GM18858 (cell line): ENCODE results near the gene FNIP2.
"Not testable (repeated sequence)": the region's sequence is repeated elsewhere in the genome, so short reads cannot be mapped to it uniquely, and the experiment has no call there.

Experiments used
- ATAC-seq: cut with Tn5 transposase; IDR thresholded peaks from one replicate; pipeline ENCODE4 v1.9.1; 2021; ENCODE audit not compliant: unreplicated experiment

FNIP2 gene

DNA sequence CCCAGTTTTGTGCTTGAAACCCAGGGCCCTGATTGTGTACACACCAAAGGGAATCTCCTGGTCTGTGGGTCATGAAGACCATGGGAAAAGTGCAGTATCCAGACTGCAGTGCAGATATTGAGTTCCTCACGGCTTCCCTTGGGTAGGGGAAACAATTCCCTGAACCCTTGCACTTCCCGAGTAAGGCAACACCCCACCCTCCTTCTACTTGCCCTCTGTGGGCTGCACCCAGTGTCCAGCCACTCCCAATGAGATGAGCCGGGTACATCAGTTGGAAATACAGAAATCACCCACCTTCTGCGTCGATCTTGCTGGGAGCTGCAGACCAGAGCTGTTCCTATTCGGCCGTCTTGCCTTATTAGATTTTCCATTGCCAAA, 134.2 kb downstream of the FNIP2 start:
- no peak for ATAC-seq

- ATAC-seq, result no peak
Measured at GRCh38 chr4:158903472-158904043, 134.7 kb downstream of the FNIP2 start.

- no peak for ATAC-seq
Measured at GRCh38 chr4:158904815-158905214, 136.0 kb downstream of the FNIP2 start.

DNA sequence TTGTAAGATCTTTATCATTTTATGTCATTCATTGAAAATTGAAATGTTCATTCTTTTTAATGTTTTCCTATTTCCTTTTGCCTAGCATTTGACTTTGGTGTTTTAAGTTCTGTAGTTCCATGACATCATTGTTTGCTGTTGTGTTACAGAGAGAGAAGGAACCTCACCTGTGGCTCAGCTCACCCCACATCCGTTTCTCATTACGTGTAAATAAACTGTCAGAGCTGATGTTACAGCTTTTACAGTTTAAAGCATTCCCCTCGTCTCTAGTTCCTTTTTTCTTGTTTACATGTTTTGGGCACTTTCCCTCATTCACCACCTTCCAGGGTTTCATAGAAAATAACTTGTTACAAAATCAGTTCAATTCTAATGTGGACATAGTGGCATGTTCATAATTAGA, 137.2 kb downstream of the FNIP2 start:
- ATAC-seq, result peak; percentile 78

- ATAC-seq, result no peak
Measured at GRCh38 chr4:158912390-158912789, 143.6 kb downstream of the FNIP2 start.

GRCh38 chr4:158912806-158913205, 144.0 kb downstream of the FNIP2 start:
- ATAC-seq, result no peak

DNA sequence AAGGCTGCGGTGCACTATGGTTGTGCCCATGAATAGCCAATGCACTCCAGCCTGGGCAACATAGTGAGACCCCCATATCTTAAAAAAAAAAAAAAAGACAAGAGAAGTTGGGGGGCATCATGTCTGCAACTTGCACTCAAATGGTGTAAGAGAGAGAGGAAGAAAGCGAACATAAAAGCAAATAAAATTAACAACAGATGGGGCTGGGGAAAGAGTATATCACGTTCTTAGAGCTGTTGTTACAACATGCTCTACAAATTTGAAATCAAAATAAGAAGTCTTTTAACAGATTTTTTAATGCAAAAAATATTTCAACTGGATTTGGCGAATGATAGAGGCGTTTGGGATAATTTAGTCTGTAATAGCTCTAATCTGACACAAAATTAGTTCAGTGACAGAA, 144.9 kb downstream of the FNIP2 start:
- ATAC-seq, result no peak

- ATAC-seq, result no peak
Measured at GRCh38 chr4:158914218-158914617, 145.4 kb downstream of the FNIP2 start.

GRCh38 chr4:158915683-158916241, 146.9 kb downstream of the FNIP2 start:
- no peak for ATAC-seq

DNA sequence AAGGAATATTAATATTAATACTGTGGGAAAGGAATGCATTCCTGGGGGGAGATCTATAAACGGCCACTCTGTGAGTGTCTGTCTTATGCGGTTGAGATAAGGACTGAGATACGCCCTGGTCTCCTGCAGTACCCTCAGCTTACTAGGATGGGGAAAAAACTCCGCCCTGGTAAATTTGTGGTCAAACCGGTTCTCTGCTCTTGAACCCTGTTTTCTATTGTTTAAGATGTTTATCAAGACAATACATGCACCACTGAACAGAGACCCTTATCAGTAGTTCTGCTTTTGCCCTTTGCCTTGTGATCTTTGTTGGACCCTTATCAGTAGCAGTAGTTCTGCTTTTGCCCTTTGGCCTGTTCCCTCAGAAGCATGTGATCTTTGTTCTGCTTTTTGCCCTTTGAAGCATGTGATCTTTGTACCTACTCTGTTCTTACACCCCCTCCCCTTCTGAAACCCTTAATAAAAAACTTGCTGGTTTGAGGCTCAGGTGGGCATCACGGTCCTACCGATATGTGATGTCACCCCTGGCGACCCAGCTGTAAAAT, 151.7 kb downstream of the FNIP2 start:
- not testable (repeated sequence) for ATAC-seq

DNA sequence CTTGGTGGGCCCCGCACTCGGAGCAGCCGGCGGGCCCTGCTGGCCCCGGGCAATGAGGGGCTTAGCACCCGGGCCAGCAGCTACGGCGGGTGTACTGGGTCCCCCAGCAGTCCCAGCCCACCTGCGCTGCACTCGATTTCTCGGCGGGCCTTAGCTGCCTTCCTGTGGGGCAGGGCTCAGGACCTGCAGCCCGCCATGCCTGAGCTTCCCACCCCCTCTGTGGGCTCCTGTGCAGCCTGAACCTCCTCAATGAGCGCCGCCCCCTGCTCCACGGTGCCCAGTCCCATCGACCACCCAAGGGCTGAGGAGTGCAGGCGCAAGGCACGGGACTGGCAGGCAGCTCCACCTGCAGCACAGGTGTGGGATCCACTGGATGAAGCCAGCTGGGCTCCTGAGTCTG, 158.9 kb downstream of the FNIP2 start:
- ATAC-seq, result not testable (repeated sequence)

DNA sequence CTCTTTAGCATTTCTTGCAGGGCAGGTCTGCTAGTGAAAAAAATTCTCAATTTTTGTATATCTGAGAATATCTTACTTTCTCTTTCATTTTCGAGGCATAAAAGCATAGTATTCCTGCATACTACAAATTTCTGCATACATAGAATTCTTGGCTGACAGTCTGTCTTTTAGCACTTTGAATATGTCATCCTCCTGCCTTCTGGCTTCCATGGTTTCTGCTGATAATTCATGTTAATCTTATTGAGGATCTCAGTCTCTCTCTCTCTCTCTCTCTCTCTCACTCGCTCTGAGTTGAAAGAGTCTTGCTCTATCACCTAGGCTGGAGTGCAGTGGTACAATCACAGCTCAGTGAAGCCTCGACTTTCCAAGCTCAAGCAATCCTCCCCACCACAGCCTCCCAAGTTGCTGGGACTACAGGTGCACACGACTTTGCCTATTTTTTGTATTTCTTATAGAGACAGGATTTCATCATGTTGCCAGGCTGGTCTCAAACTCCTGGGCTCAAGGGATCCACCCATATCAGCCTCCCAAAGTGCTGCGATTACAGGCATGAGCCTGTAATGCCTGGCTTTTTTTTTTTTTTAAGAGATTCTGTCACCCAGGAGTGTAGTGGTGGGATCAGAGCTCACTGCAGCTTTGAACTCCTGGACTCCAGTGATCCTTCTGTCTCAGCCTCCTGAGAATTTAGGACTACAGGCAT, 161.3 kb downstream of the FNIP2 start:
- no peak for ATAC-seq

DNA sequence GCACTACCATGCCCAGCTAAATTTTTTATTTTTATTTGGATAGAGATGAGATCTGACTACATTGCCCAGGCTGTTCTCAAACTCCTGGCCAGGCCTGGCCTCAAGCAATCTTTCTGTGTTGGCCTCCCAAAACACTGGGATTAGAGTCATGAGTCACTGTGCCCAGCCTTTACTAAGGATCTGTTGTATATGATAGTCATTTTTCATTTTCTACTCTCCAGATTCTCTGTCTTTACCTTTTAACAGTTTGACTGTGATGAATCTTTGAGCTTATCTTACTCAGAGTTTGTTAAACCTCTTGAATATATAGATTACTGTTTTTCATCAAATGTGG, 161.8 kb downstream of the FNIP2 start:
- ATAC-seq, result no peak

- no peak for ATAC-seq
Measured at GRCh38 chr4:158933236-158933635, 164.4 kb downstream of the FNIP2 start.

- no peak for ATAC-seq
Measured at GRCh38 chr4:158934996-158935669, 166.3 kb downstream of the FNIP2 start.

DNA sequence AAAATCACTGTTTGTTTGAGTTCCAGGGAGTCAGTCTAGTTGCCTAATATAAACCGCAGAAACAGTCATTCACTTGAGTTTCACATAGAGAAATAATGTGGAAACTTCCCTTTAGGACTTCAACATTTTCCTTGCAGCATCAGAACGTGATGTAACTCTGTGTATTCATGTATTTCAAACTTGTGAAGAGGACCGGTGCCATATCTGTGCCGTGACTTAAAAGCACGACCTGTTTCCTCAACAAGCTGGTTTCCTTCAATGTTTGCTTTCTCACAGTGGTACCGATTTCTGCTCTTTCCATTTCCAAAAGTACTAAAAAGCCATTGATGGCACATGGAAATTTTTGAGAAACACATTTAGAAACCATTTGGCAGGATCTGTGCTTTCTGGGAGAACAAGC, 167.4 kb downstream of the FNIP2 start:
- no peak for ATAC-seq

DNA sequence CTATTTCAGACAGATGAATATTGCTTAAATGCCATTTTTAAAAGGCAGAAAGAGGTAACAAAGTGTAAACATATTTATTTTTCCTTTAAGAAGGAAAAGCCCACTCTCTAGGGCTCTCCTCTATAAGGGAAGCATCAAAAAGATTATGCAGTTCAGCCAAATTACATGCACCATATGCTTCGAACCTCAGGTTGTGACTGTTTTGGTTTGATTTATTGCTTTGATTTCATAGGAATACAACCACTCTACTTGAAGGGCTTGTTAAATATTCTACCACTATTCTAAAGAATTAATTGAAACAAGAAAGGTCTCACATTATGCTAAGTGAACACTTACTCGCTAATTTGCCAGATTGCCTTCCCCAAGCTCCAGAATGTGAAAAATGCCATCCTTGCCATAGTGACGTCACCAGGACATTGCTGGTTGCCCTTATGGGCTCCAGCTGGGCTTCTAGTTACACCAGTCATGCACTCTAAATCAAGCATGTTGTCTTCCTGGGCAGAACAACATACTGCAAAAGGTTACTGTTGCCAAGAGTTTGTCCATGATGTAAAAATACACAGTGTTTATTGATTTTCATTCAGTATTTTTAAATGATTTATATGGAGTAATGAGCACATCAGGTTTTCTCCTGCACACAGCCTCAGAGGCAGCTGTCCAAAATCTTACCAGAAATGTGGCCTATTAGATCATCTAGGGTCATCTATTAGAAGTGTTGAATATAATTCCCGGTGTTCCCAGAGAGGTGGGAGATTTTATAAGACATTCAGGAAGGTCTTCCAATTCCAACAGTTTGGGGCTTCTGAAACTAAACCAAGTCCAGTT, 169.6 kb downstream of the FNIP2 start:
- ATAC-seq, result no peak

DNA sequence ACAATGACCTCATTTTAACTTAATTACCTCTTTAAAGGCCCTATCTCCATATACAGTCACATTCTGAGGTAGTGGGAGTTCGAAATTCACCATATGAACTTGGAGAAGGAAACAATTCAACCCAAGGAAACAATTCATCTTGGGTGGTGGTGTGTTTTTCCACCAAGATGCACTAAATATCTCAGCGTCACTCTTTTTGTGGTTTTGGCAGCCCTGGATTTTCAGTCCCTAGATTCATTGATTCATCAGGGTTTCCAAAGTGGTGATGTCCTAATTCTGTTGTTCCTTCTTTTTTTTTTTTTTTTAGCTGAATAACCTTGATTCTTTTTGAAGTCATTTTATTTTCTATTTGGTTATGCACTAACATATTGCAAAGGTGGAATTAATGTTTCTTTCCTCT, 171.4 kb downstream of the FNIP2 start:
- ATAC-seq, result no peak

DNA sequence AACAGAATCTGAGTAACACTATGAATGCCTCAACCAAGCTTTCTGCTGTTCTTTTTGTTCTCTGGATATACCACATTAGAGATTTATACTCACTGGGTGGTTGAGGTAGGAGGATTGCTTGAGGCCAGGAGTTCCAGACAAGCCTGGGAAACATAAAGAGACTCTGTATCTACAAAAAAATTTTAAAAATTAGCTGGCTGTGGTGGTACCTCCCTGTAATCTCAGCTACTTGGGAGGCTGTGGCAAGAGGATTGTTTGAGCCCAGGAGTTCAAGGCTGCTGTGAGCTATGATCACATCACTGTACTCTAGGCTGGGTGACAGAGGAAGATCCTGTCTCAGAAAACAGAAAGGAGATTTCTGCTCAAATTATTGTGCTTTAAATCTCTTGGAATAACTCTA, 172.5 kb downstream of the FNIP2 start:
- ATAC-seq, result no peak

GRCh38 chr4:158941895-158942294, 173.1 kb downstream of the FNIP2 start:
- no peak for ATAC-seq

GRCh38 chr4:158945529-158946108, 176.8 kb downstream of the FNIP2 start:
- ATAC-seq, result no peak
